ENCODE measurements around the gene KRTAP2-1.

- no peak for TF ChIP-seq CEBPB (IDR thresholded peaks at IDR 0.05)
- no peak for TF ChIP-seq TAF1 (IDR thresholded peaks at IDR 0.05; ENCODE audit: low read depth)
- no peak for TF ChIP-seq MAX (IDR thresholded peaks at IDR 0.05)
- no peak for TF ChIP-seq TCF12 (IDR thresholded peaks at IDR 0.05; ENCODE audit: low read depth)
- TF ChIP-seq TEAD4 (IDR thresholded peaks at IDR 0.05), result no peak
- TF ChIP-seq, protein P1, sequence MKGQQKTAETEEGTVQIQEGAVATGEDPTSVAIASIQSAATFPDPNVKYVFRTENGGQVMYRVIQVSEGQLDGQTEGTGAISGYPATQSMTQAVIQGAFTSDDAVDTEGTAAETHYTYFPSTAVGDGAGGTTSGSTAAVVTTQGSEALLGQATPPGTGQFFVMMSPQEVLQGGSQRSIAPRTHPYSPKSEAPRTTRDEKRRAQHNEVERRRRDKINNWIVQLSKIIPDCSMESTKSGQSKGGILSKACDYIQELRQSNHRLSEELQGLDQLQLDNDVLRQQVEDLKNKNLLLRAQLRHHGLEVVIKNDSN (IDR thresholded peaks at IDR 0.05), result no peak
- TF ChIP-seq EP300 (IDR thresholded peaks at IDR 0.05; ENCODE audit: borderline replicate concordance), result no peak
- TF ChIP-seq REST (IDR thresholded peaks at IDR 0.05; ENCODE audit: low read depth), result no peak
- TF ChIP-seq RAD21 (IDR thresholded peaks at IDR 0.05; ENCODE audit: low read depth), result no peak
- no peak for TF ChIP-seq CREB1 (IDR thresholded peaks at IDR 0.05; ENCODE audit: low read depth)
- TF ChIP-seq YY1 (IDR thresholded peaks at IDR 0.05; ENCODE audit: low read depth), result no peak
These were observed 20.2 kb downstream of the KRTAP2-1 start, which contains the start of gene KRTAP1-5 for GRCh38 chr17:41026715-41027471.

Measured in Ishikawa (cell line).